GM12878 (cell line): ENCODE data around the gene FGF12. TPM values are rescaled to one million over a fixed set of nuclear protein-coding genes. Genes with fewer than 3 reads are reported as not detected.

Source experiments
- ATAC-seq: fragments of 200-7000 bp; cut with Tn5 transposase; 3 replicates; pipeline ENCODE4 v1.9.1; 2020; ENCODE audit warnings: mild to moderate bottlenecking, moderate library complexity
- BruUV-seq: library from RNA; stranded (reverse); fragments of 400-500 nt; replicated peaks from 2 replicates; lab custom pipeline; 2021; lab: Mats Ljungman, UMichigan
- CTCF ChIA-PET: fragments of 300-600 bp; sonication (Branson Sonifier 250); formaldehyde crosslinking; extraction: SDS; loops from one replicate; lab custom pipeline; 2021; ENCODE audit warnings: inconsistent platforms; lab: Yijun Ruan, JAX
- POLR2A ChIA-PET: fragments of 350-600 bp; formaldehyde crosslinking; extraction: SDS; loops from one replicate; lab custom pipeline; 2021; ENCODE audit warnings: inconsistent platforms; lab: Charles Lee
- RAD21 ChIA-PET: fragments of 300-600 bp; sonication (Branson Sonifier 250); formaldehyde crosslinking; loops from one replicate; lab custom pipeline; 2023; ENCODE audit warnings: antibody characterized with exemption; ENCODE audit not compliant: unreplicated experiment; lab: Charles Lee
- SMC1A ChIA-PET: fragments of 300-600 bp; sonication (Branson Sonifier 250); formaldehyde crosslinking; loops from one replicate; lab custom pipeline; 2023; ENCODE audit not compliant: unreplicated experiment, uncharacterized antibody; lab: Charles Lee
- DNase-seq: peaks from one replicate; pipeline ENCODE4 v3.0.0-alpha.2; 2011; ENCODE audit warnings: low read depth, low spot score
- FAIRE-seq: peaks from 3 replicates; lab custom pipeline; 2011; peaks lifted over from hg19 to GRCh38; lab: Jason Lieb, UNC
- H2AFZ ChIP-seq: 2 replicates; pipeline ENCODE4 v1.6.0; 2011; ENCODE audit warnings: low read depth, low read length, control low read depth; ENCODE audit not compliant: control insufficient read depth
- H3K27ac ChIP-seq: 2 replicates; pipeline ENCODE4 v1.5.1; 2011; ENCODE audit warnings: control low read depth; ENCODE audit not compliant: control insufficient read depth, insufficient read depth
- H3K27me3 ChIP-seq, 2 experiments: replicated peaks in 1 of 2; 2 replicates each; pipeline versions ENCODE4 v1.6.0 to v1.6.1; 2011; ENCODE audit warnings: low read length in 1 of 2; ENCODE audit not compliant: control insufficient read depth in 2 of 2, insufficient read depth in 2 of 2
- H3K36me3 ChIP-seq, 2 experiments: 2 replicates each; pipeline ENCODE4 v1.5.1; 2011; ENCODE audit warnings: low read length in 1 of 2; ENCODE audit not compliant: control insufficient read depth in 2 of 2, insufficient read depth in 2 of 2
- H3K4me1 ChIP-seq: 2 replicates; pipeline ENCODE4 v1.6.1; 2011; ENCODE audit warnings: mild to moderate bottlenecking, low read length, moderate library complexity, mixed read lengths; ENCODE audit not compliant: control insufficient read depth, insufficient read depth
- H3K4me2 ChIP-seq: 2 replicates; pipeline ENCODE4 v1.6.0; 2011; ENCODE audit warnings: control low read depth; ENCODE audit not compliant: control insufficient read depth, insufficient read depth
- H3K4me3 ChIP-seq: fragments of 200-600 bp; sonication (generic); 2 replicates; pipeline ENCODE4 v1.5.1; 2016
- H3K79me2 ChIP-seq: 2 replicates; pipeline ENCODE4 v1.6.0; 2011; ENCODE audit warnings: low read length; ENCODE audit not compliant: control insufficient read depth, insufficient read depth
- H3K9ac ChIP-seq: 2 replicates; pipeline ENCODE4 v1.8.0; 2011; ENCODE audit warnings: low read length, control low read depth, mixed read lengths; ENCODE audit not compliant: control insufficient read depth, insufficient read depth
- H3K9me3 ChIP-seq: replicated peaks from 3 replicates; pipeline ENCODE4 v1.5.1; 2011; ENCODE audit warnings: mild to moderate bottlenecking, low read length; ENCODE audit not compliant: control insufficient read depth, insufficient read depth
- H4K20me1 ChIP-seq: 2 replicates; pipeline ENCODE4 v1.6.0; 2011; ENCODE audit not compliant: control insufficient read depth, insufficient read depth
- EED ChIP-seq: sonication (generic); IDR thresholded peaks from 2 replicates; pipeline ENCODE4 v1.6.1; 2016; ENCODE audit warnings: antibody characterized with exemption, low read depth
- KAT2A ChIP-seq: conservative IDR thresholded peaks from 2 replicates; pipeline ENCODE4 v1.6.1; 2011; ENCODE audit warnings: low read depth, low read length; ENCODE audit not compliant: control insufficient read depth
- PAX5 ChIP-seq: IDR thresholded peaks from 2 replicates; pipeline ENCODE4 v1.6.1; 2011; ENCODE audit warnings: low read depth, low read length, borderline replicate concordance
- SMARCA5 ChIP-seq: fragments of 450-650 bp; IDR thresholded peaks from 2 replicates; pipeline ENCODE4 v1.6.1; 2017; ENCODE audit warnings: mild to moderate bottlenecking
- STAT3 ChIP-seq: IDR thresholded peaks from 2 replicates; pipeline ENCODE4 v1.6.1; 2011; ENCODE audit warnings: low read depth, low read length, improper control_type of control experiment
- TBL1XR1 ChIP-seq: IDR thresholded peaks from 2 replicates; pipeline ENCODE4 v1.6.1; 2012; ENCODE audit warnings: low read depth, low read length, improper control_type of control experiment
- ZNF384 ChIP-seq: IDR thresholded peaks from 2 replicates; pipeline ENCODE4 v1.6.1; 2012; ENCODE audit warnings: low read depth, mild to moderate bottlenecking, low read length, improper control_type of control experiment, borderline replicate concordance
- WGBS: methylation state at CpG from one replicate; pipeline ENCODE4 v1.1.6; 2016; ENCODE audit warnings: low lambda C conversion rate; ENCODE audit not compliant: insufficient replicate concordance, insufficient coverage; ENCODE audit errors: missing lambda C conversion rate; 5-methylcytosine and 5-hydroxymethylcytosine counted together
- in situ Hi-C: fragments of 300-500 bp; cut with MboI; formaldehyde crosslinking; loops from 9 replicates; pipeline ENCODE4 v1.14.3; 2018; ENCODE audit warnings: mixed read lengths
- intact Hi-C: fragments of 100-400 bp; cut with micrococcal nuclease; formaldehyde crosslinking; loops from one replicate; pipeline ENCODE4 v1.14.2; 2022; ENCODE audit not compliant: unreplicated experiment
- polyA plus RNA-seq, 11 experiments: library from polyadenylated mRNA; depleted of rRNA in 4 of 11; unstranded in 6 of 11; stranded (reverse) in 5 of 11; fragments of >200 nt; fragmentation: Nextera tagmentation in 4 of 11; fragmentation: Illumina TruSeq in 1 of 11; extraction: Ambion mirVana in 4 of 11; extraction: Trizol in 1 of 11; gene quantifications; 1 replicate in 1 of 11; 2 replicates in 10 of 11; pipeline versions ENCODE4 v1.2.1 to v1.2.3, GENCODE V29; 2011 to 2016; ENCODE audit warnings: inconsistent platforms in 2 of 11, missing spikeins in 2 of 11, low read depth in 1 of 11
- total RNA-seq, 4 experiments: library from RNA; depleted of rRNA in 3 of 4; stranded (reverse); fragments of >200 nt in 3 of 4; fragmentation: Illumina TruSeq in 1 of 4; extraction: Trizol in 1 of 4; gene quantifications; 2 replicates each; pipeline versions ENCODE4 v1.2.1 to v1.2.3, GENCODE V29; 2013 to 2021
- TF ChIP-seq, protein P1 (sequence below): IDR thresholded peaks from 2 replicates; pipeline ENCODE4 v1.6.1; 2011; ENCODE audit warnings: borderline replicate concordance, low read depth, mild to moderate bottlenecking, moderate library complexity, low read length; ENCODE audit not compliant: insufficient read depth, poor library complexity, severe bottlenecking
- TF ChIP-seq, protein P2 (sequence below): fragments of 450-650 bp; IDR thresholded peaks from 2 replicates; pipeline ENCODE4 v1.6.1; 2017; ENCODE audit warnings: mild to moderate bottlenecking, low read depth, inconsistent platforms; ENCODE audit not compliant: poor library complexity, severe bottlenecking
- TF ChIP-seq, protein P3 (sequence below): fragments of 450-650 bp; IDR thresholded peaks from 2 replicates; pipeline ENCODE4 v1.6.1; 2018; ENCODE audit warnings: mild to moderate bottlenecking, low read depth, moderate library complexity; ENCODE audit not compliant: partially characterized antibody
- TF ChIP-seq, protein P4 (sequence below): fragments of 450-650 bp; formaldehyde crosslinking; IDR thresholded peaks from 2 replicates; pipeline ENCODE4 v1.5.0; 2022; ENCODE audit warnings: mild to moderate bottlenecking, missing genetic modification characterization

The FGF12 gene
- total and polyA plus RNA-seq, 10 of the 15 experiments (the other 5 are each of a cell fraction or from before 2014, with no cell fraction given) = 0.03 to 0.43 (median 0.13) TPM; not detected in 7

DNA sequence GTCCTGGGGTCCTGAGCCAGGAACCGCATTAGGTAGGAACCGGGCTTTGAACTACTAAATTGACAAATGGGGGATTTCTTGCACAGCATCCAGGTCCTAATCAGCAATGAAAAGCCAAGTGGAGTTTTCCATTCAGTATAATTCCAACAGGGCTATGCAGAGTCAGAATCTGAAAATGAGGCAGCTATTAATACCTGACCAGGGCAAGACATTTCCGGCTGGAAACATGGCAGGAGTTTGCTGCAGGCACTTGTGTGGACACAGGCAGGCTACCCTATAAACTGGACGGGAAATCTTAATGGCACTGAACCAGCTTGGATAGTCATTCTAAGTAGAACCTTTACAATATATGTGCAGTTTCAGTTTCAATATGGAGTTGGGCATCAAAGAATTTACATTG is 553.1 kb downstream of the FGF12 start:
- ChIA-PET CTCF (interaction anchor here (0.6 to 1.5 kb wide), 3 partner anchors 14 to 127 kb away, joined by 3 to 6 read pairs (median 3); no protein-coding TSS in a partner anchor), SMC1A (interaction anchor here (0.8 to 1.2 kb wide), 2 partner anchors 9 to 249 kb away, joined by 3 read pairs; no protein-coding TSS in a partner anchor), RAD21 (no interaction called here), POLR2A (no interaction called here)
- H2AFZ ChIP-seq = no peak overlapping the region
- no peaks in the 10 kb centered on the region for H4K20me1 ChIP-seq
- no peaks in the 10 kb centered on the region for H3K4me1 ChIP-seq
- no peak overlapping the region for H3K4me2 ChIP-seq
- in situ Hi-C loops = no loop called here
- FAIRE-seq = no peak
- no peak overlapping the region for H3K27ac ChIP-seq
- intact Hi-C loops = no loop called here
- TF ChIP-seq KAT2A (no peak), STAT3 (no peak), PAX5 (no peak), ZNF384 (no peak), TBL1XR1 (no peak), SMARCA5 (no peak), EED (no peak)
- TF ChIP-seq, protein P1, sequence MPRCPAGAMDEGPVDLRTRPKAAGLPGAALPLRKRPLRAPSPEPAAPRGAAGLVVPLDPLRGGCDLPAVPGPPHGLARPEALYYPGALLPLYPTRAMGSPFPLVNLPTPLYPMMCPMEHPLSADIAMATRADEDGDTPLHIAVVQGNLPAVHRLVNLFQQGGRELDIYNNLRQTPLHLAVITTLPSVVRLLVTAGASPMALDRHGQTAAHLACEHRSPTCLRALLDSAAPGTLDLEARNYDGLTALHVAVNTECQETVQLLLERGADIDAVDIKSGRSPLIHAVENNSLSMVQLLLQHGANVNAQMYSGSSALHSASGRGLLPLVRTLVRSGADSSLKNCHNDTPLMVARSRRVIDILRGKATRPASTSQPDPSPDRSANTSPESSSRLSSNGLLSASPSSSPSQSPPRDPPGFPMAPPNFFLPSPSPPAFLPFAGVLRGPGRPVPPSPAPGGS = no peak
- TF ChIP-seq, protein P2, sequence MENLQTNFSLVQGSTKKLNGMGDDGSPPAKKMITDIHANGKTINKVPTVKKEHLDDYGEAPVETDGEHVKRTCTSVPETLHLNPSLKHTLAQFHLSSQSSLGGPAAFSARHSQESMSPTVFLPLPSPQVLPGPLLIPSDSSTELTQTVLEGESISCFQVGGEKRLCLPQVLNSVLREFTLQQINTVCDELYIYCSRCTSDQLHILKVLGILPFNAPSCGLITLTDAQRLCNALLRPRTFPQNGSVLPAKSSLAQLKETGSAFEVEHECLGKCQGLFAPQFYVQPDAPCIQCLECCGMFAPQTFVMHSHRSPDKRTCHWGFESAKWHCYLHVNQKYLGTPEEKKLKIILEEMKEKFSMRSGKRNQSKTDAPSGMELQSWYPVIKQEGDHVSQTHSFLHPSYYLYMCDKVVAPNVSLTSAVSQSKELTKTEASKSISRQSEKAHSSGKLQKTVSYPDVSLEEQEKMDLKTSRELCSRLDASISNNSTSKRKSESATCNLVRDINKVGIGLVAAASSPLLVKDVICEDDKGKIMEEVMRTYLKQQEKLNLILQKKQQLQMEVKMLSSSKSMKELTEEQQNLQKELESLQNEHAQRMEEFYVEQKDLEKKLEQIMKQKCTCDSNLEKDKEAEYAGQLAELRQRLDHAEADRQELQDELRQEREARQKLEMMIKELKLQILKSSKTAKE = no peak
- TF ChIP-seq, protein P3, sequence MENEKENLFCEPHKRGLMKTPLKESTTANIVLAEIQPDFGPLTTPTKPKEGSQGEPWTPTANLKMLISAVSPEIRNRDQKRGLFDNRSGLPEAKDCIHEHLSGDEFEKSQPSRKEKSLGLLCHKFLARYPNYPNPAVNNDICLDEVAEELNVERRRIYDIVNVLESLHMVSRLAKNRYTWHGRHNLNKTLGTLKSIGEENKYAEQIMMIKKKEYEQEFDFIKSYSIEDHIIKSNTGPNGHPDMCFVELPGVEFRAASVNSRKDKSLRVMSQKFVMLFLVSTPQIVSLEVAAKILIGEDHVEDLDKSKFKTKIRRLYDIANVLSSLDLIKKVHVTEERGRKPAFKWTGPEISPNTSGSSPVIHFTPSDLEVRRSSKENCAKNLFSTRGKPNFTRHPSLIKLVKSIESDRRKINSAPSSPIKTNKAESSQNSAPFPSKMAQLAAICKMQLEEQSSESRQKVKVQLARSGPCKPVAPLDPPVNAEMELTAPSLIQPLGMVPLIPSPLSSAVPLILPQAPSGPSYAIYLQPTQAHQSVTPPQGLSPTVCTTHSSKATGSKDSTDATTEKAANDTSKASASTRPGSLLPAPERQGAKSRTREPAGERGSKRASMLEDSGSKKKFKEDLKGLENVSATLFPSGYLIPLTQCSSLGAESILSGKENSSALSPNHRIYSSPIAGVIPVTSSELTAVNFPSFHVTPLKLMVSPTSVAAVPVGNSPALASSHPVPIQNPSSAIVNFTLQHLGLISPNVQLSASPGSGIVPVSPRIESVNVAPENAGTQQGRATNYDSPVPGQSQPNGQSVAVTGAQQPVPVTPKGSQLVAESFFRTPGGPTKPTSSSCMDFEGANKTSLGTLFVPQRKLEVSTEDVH = no peak
- TF ChIP-seq, protein P4, sequence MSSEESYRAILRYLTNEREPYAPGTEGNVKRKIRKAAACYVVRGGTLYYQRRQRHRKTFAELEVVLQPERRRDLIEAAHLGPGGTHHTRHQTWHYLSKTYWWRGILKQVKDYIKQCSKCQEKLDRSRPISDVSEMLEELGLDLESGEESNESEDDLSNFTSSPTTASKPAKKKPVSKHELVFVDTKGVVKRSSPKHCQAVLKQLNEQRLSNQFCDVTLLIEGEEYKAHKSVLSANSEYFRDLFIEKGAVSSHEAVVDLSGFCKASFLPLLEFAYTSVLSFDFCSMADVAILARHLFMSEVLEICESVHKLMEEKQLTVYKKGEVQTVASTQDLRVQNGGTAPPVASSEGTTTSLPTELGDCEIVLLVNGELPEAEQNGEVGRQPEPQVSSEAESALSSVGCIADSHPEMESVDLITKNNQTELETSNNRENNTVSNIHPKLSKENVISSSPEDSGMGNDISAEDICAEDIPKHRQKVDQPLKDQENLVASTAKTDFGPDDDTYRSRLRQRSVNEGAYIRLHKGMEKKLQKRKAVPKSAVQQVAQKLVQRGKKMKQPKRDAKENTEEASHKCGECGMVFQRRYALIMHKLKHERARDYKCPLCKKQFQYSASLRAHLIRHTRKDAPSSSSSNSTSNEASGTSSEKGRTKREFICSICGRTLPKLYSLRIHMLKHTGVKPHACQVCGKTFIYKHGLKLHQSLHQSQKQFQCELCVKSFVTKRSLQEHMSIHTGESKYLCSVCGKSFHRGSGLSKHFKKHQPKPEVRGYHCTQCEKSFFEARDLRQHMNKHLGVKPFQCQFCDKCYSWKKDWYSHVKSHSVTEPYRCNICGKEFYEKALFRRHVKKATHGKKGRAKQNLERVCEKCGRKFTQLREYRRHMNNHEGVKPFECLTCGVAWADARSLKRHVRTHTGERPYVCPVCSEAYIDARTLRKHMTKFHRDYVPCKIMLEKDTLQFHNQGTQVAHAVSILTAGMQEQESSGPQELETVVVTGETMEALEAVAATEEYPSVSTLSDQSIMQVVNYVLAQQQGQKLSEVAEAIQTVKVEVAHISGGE = no peak
- no peaks in the 10 kb centered on the region for H3K9me3 ChIP-seq
- H3K36me3 ChIP-seq = no peaks in the 10 kb centered on the region
- no TSS peak for BruUV-seq
- H3K27me3 ChIP-seq = no peaks in the 10 kb centered on the region; a peak in 1 of 4 replicates
- H3K79me2 ChIP-seq = no peaks in the 10 kb centered on the region
- no peak for DNase-seq
- 80% methylated on average over 4 of the region's 4 CpGs for WGBS
- no peak overlapping the region for H3K4me3 ChIP-seq
- ATAC-seq = no peak
- no peak overlapping the region for H3K9ac ChIP-seq
